Memory B cell (primary cell): ENCODE data around the gene PER3.

Source experiments
- ATAC-seq: fragments of 150-1000 bp; cut with Tn5 transposase; 2 replicates; pipeline ENCODE4 v1.10.0; 2021; ENCODE audit warnings: low read depth, mild to moderate bottlenecking, moderate library complexity
- DNase-seq, 2 donors: peaks; one replicate each; pipeline ENCODE4 v3.0.0; 2022; ENCODE audit warnings: low spot score in 2 of 2
- H3K27ac Mint-ChIP-seq: one replicate; pipeline ENCODE4 v1.8.0; 2022; ENCODE audit warnings: mild to moderate bottlenecking, moderate library complexity, mixed read lengths
- H3K27me3 Mint-ChIP-seq: one replicate; pipeline ENCODE4 v1.8.0; 2022; ENCODE audit warnings: mixed read lengths
- H3K36me3 Mint-ChIP-seq: one replicate; pipeline ENCODE4 v1.8.0; 2022; ENCODE audit warnings: mild to moderate bottlenecking, mixed read lengths
- H3K4me1 Mint-ChIP-seq: one replicate; pipeline ENCODE4 v1.8.0; 2022; ENCODE audit warnings: mixed read lengths
- H3K4me3 Mint-ChIP-seq: one replicate; pipeline ENCODE4 v1.8.0; 2022; ENCODE audit warnings: mild to moderate bottlenecking, moderate library complexity, mixed read lengths
- H3K9me3 Mint-ChIP-seq: one replicate; pipeline ENCODE4 v1.8.0; 2022; ENCODE audit warnings: mixed read lengths

The PER3 gene

GRCh38 chr1:7767176-7767575 is 16.9 kb upstream of the PER3 start:
- Mint-ChIP-seq H3K4me3 (no peak overlapping the region), H3K4me1 (peaks cover 7% of the 10 kb centered on the region), H3K36me3 (no peaks in the 10 kb centered on the region), H3K27me3 (peaks cover 5% of the 10 kb centered on the region), H3K27ac (no peak overlapping the region), H3K9me3 (no peaks in the 10 kb centered on the region)
- DNase-seq (no peak), ATAC-seq (no peak)

DNA sequence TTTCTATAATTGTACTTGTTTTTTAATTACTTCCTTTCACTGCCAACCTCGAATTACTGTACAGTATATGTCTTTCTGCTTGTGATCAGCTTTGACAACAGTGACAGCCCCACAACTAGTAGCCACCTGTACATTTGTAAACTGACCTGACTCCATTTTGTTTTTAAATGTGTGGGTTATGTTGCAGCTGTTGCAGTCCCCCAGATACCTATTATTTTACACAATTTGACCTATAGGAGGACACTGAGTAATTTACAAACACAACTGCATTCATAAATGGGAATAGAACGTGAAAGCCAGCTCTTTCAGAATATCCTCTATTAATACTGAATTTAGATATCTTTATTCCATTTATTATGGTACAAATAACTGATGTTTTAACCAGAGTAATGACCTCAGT is 15.5 kb upstream of the PER3 start:
- Mint-ChIP-seq H3K36me3 (peaks cover under 1% of the 10 kb centered on the region), H3K27me3 (peaks cover 5% of the 10 kb centered on the region), H3K4me3 (no peak overlapping the region), H3K4me1 (peaks cover 9% of the 10 kb centered on the region), H3K9me3 (no peaks in the 10 kb centered on the region), H3K27ac (no peak overlapping the region)
- ATAC-seq, result no peak
- no peak for DNase-seq

- DNase-seq, result no peak
- Mint-ChIP-seq H3K4me3 (no peak overlapping the region), H3K36me3 (peaks cover 7% of the 10 kb centered on the region), H3K27ac (no peak overlapping the region), H3K9me3 (no peaks in the 10 kb centered on the region), H3K27me3 (peaks cover 5% of the 10 kb centered on the region), H3K4me1 (peaks cover 12% of the 10 kb centered on the region)
- no peak for ATAC-seq
Observed at GRCh38 chr1:7769673-7770412, 14.2 kb upstream of the PER3 start.

GRCh38 chr1:7770669-7770996 is 13.5 kb upstream of the PER3 start:
- H3K27ac Mint-ChIP-seq, result peak overlapping the region; percentile 81
- no peak for DNase-seq
- no peaks in the 10 kb centered on the region for H3K9me3 Mint-ChIP-seq
- peaks cover 10% of the 10 kb centered on the region for H3K36me3 Mint-ChIP-seq
- peak overlapping the region; percentile 92 for H3K4me3 Mint-ChIP-seq
- H3K27me3 Mint-ChIP-seq, result peaks cover 5% of the 10 kb centered on the region
- ATAC-seq, result peak; percentile 54
- peaks cover 12% of the 10 kb centered on the region for H3K4me1 Mint-ChIP-seq

GRCh38 chr1:7770997-7771822 is 12.9 kb upstream of the PER3 start, which contains the start of gene VAMP3:
Gene VAMP3, plus strand, starts transcription at chr1:7771296. Its CDS starts 88 bp downstream, at chr1:7771384.
- peak; percentile 94 for ATAC-seq
- Mint-ChIP-seq H3K36me3 (peaks cover 10% of the 10 kb centered on the region), H3K4me3 (peak within 1 kb of the TSS; percentile 92), H3K4me1 (peaks cover 12% of the 10 kb centered on the region), H3K27me3 (peaks cover 4% of the 10 kb centered on the region), H3K27ac (peak within 1 kb of the TSS; percentile 81), H3K9me3 (no peaks in the 10 kb centered on the region)
- peak; percentile 78 to 85 for DNase-seq

- H3K27ac Mint-ChIP-seq, result peak overlapping the region; percentile 81
- H3K9me3 Mint-ChIP-seq, result no peaks in the 10 kb centered on the region
- DNase-seq (no peak), ATAC-seq (peak; percentile 3)
- peak overlapping the region; percentile 92 for H3K4me3 Mint-ChIP-seq
- peaks cover 12% of the 10 kb centered on the region for H3K4me1 Mint-ChIP-seq
- peaks cover 10% of the 10 kb centered on the region for H3K36me3 Mint-ChIP-seq
- H3K27me3 Mint-ChIP-seq, result peaks cover 4% of the 10 kb centered on the region
Observed at GRCh38 chr1:7771823-7772299, 12.2 kb upstream of the PER3 start.

GRCh38 chr1:7777591-7777990 is 6.5 kb upstream of the PER3 start:
- H3K27ac Mint-ChIP-seq, result no peak overlapping the region
- peaks cover 18% of the 10 kb centered on the region for H3K36me3 Mint-ChIP-seq

GRCh38 chr1:7778133-7778628 is 5.9 kb upstream of the PER3 start:
- Mint-ChIP-seq H3K4me1 (peaks cover 16% of the 10 kb centered on the region), H3K4me3 (no peak overlapping the region), H3K27me3 (no peaks in the 10 kb centered on the region), H3K27ac (no peak overlapping the region), H3K9me3 (no peaks in the 10 kb centered on the region), H3K36me3 (peaks cover 18% of the 10 kb centered on the region)
- no peak for DNase-seq
- no peak for ATAC-seq

More at GRCh38 chr1:7777591-7777990, 6.5 kb upstream of the PER3 start:
- Mint-ChIP-seq H3K27me3 (no peaks in the 10 kb centered on the region), H3K9me3 (no peaks in the 10 kb centered on the region), H3K4me1 (peaks cover 12% of the 10 kb centered on the region), H3K4me3 (no peak overlapping the region)
- no peak for DNase-seq
- ATAC-seq, result no peak

GRCh38 chr1:7780976-7781375 is 3.1 kb upstream of the PER3 start:
- H3K9me3 Mint-ChIP-seq, result no peaks in the 10 kb centered on the region
- H3K27me3 Mint-ChIP-seq, result no peaks in the 10 kb centered on the region
- no peak overlapping the region for H3K27ac Mint-ChIP-seq
- DNase-seq (no peak), ATAC-seq (no peak)
- H3K36me3 Mint-ChIP-seq, result peaks cover 8% of the 10 kb centered on the region
- no peak overlapping the region for H3K4me3 Mint-ChIP-seq
- peaks cover 13% of the 10 kb centered on the region for H3K4me1 Mint-ChIP-seq

DNA sequence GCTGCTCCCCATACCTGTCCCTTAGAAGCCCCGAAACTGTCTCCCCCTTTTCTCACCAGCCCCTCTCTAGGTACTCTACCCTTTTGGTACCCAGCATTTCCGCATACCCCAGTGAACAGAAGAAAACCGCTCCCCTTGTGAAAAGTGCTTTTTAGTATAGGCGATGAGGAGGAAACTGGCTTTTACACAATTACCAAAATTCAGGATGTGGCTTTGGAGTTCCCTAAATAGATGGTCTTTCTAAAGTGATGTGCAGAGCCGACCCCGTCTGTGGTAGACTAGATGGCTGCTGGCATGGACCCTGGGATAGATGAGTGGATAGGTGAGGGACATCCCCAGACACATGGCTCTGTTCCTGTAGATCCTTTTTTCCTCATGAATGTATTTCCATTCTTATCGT is 2.6 kb upstream of the PER3 start:
- Mint-ChIP-seq H3K27ac (peak overlapping the region; percentile 29), H3K27me3 (no peaks in the 10 kb centered on the region), H3K4me3 (no peak overlapping the region), H3K36me3 (peaks cover 8% of the 10 kb centered on the region), H3K4me1 (peaks cover 13% of the 10 kb centered on the region), H3K9me3 (no peaks in the 10 kb centered on the region)
- no peak for ATAC-seq
- no peak for DNase-seq

DNA sequence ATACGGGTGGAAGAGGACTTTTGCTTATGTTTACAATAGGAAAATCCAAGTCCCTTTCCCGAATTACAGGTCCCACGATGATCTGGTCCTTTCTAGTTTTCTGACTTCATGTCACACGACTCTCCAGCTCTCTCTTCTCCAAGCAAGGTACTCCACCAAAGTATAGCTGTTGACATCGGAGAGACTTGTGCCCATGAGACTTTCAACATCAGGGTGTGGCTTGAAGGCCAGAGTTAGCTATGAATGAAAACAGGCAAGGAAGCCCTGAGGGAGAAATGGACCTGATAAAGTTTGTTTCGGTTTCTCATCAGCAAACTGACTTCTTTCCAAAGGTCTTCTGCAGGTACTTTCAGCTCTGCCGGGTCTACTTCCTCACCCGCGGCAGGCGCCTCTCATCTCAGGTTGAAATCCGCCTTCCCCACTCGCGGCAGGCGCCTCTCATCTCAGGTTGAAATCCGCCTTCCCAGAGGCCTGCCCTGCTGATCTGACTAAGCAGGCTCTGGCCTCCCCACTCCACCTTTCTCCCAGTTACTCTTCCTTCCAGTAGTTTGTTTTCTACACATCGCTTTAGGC is 2.1 kb upstream of the PER3 start:
- Mint-ChIP-seq H3K4me1 (peaks cover 15% of the 10 kb centered on the region), H3K9me3 (no peaks in the 10 kb centered on the region), H3K36me3 (peaks cover 8% of the 10 kb centered on the region), H3K4me3 (peak overlapping the region; percentile 85), H3K27me3 (no peaks in the 10 kb centered on the region), H3K27ac (peak overlapping the region; percentile 29)
- no peak for ATAC-seq
- no peak for DNase-seq

DNA sequence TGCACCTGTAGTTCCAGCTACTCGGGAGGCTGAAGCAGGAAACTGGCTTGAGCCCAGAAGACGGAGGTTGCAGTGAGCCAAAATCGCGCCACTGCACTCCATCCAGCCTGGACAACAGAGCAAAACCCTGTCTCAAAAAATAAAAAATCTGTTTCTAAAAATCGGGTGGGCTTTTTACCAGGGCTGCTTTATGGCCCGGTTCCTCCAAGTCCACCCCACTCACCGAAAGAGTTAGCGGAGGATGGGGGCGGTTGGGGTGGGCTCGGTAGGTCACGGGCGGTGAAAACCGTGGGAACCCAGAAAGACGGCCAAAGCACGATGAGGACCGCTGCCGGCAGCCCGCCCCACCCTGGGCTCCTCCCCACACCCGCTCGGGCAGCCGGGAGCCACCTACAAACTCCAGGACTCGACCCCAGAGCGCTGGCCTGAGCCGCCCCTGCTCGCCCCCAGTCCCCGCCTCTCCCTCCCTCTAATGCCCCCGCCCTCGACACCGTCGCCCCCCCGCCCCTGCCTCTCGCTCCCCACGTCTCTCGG is 846 bp upstream of the PER3 start:
- peak overlapping the region; percentile 85 for H3K4me3 Mint-ChIP-seq
- ATAC-seq (no peak), DNase-seq (peak; percentile 14 to 34)
- H3K36me3 Mint-ChIP-seq, result peaks cover 6% of the 10 kb centered on the region
- H3K27me3 Mint-ChIP-seq, result no peaks in the 10 kb centered on the region
- peak overlapping the region; percentile 82 for H3K27ac Mint-ChIP-seq
- H3K4me1 Mint-ChIP-seq, result peaks cover 15% of the 10 kb centered on the region
- no peaks in the 10 kb centered on the region for H3K9me3 Mint-ChIP-seq

DNA sequence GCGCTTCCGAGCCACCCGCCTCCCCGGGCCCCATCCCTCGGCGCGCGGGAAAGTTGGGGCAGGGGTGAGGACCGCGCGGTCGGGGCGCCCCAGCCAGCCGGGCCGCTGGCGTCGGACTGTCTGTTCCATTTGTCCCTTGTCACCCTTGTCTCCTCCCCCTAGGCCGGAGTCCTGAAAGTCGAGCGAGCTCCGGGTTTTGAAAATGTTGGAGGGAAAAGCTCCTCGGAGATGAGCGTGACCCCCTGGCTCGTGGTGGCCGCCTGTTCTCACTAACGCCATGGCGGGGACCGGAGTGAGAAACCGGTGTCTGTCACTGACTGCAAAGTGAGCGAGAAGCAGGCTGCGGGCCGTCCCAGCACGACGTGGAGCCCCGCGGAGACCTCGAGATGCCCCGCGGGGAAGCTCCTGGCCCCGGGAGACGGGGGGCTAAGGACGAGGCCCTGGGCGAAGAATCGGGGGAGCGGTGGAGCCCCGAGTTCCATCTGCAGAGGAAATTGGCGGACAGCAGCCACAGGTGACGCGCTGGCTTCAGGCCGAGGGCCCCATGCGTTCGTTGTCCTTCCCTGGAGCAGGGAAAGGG is 491 bp downstream of the PER3 start:
- no peak overlapping the region for H3K27ac Mint-ChIP-seq
- no peak overlapping the region for H3K4me3 Mint-ChIP-seq
- H3K4me1 Mint-ChIP-seq, result peaks cover 15% of the 10 kb centered on the region
- no peaks in the 10 kb centered on the region for H3K9me3 Mint-ChIP-seq
- ATAC-seq, result no peak
- H3K36me3 Mint-ChIP-seq, result peaks cover 10% of the 10 kb centered on the region
- H3K27me3 Mint-ChIP-seq, result no peaks in the 10 kb centered on the region
- no peak for DNase-seq
